GM10266 (cell line): ENCODE data around the gene SLC22A25.
A peak's percentile ranks its signal among the peaks of the same experiment; 100 is the strongest.

Source experiments
- DNase-seq: peaks from one replicate; pipeline ENCODE4 v3.0.0; 2012; ENCODE audit errors: extremely low spot score
- CTCF ChIP-seq: IDR thresholded peaks from 2 replicates; pipeline ENCODE4 v1.5.1; 2012; ENCODE audit warnings: mild to moderate bottlenecking, low read depth; ENCODE audit not compliant: control insufficient read depth, insufficient read depth; ENCODE audit errors: missing control alignments

Gene SLC22A25

GRCh38 chr11:63229815-63230214, 13.6 kb downstream of the SLC22A25 start:
- no peak for DNase-seq
- no peak for TF ChIP-seq CTCF

- no peak for TF ChIP-seq CTCF
- no peak for DNase-seq
Measured at GRCh38 chr11:63227521-63228107, 15.8 kb downstream of the SLC22A25 start.

- TF ChIP-seq CTCF, result no peak
- no peak for DNase-seq
Measured at GRCh38 chr11:63226488-63227114, 16.8 kb downstream of the SLC22A25 start.

GRCh38 chr11:63214093-63214492, 29.3 kb downstream of the SLC22A25 start:
- TF ChIP-seq CTCF, result no peak

GRCh38 chr11:63212742-63213141, 30.7 kb downstream of the SLC22A25 start:
- DNase-seq, result peak; percentile 24
- peak; percentile 42 for TF ChIP-seq CTCF

More at GRCh38 chr11:63214093-63214492, 29.3 kb downstream of the SLC22A25 start:
- DNase-seq, result no peak

- DNase-seq, result no peak
- no peak for TF ChIP-seq CTCF
Measured at GRCh38 chr11:63210111-63210510, 33.3 kb downstream of the SLC22A25 start.
